HCT116 (cell line): ENCODE measurements around the gene EPS15.

Experiments
- CBX3 ChIP-seq: IDR thresholded peaks from 2 replicates; pipeline ENCODE4 v1.6.1; 2012; ENCODE audit warnings: low read depth
- CTCF ChIP-seq, 3 experiments: fragments of 200-600 bp in 1 of 3; sonication (generic) in 1 of 3; IDR thresholded peaks in 2 of 3; conservative IDR thresholded peaks in 1 of 3; 2 replicates each; pipeline ENCODE4 v1.5.1; 2012 to 2017; ENCODE audit warnings: low read depth in 2 of 3, low read length in 2 of 3, antibody characterized with exemption in 1 of 3, borderline replicate concordance in 1 of 3, control low read depth in 1 of 3, mild to moderate bottlenecking in 1 of 3, mixed read lengths in 1 of 3, mixed run types in 1 of 3, moderate library complexity in 1 of 3; ENCODE audit not compliant: insufficient read depth in 1 of 3
- ELF1 ChIP-seq: IDR thresholded peaks from 2 replicates; pipeline ENCODE4 v1.6.1; 2012; ENCODE audit warnings: low read depth, borderline replicate concordance
- EZH2 ChIP-seq: fragments of 200-600 bp; sonication (generic); IDR thresholded peaks from 2 replicates; pipeline ENCODE4 v1.6.1; 2017; ENCODE audit warnings: antibody characterized with exemption, mixed run types
- MAX ChIP-seq: IDR thresholded peaks from 2 replicates; pipeline ENCODE4 v1.6.1; 2012
- POLR2A ChIP-seq: IDR thresholded peaks from 2 replicates; pipeline ENCODE4 v1.7.0; 2011; ENCODE audit warnings: borderline replicate concordance; ENCODE audit not compliant: insufficient read depth, insufficient read length; ENCODE audit errors: extremely low read depth
- POLR2AphosphoS5 ChIP-seq: IDR thresholded peaks from 2 replicates; pipeline ENCODE4 v1.6.1; 2011; ENCODE audit warnings: mild to moderate bottlenecking, low read depth, low read length, moderate library complexity
- RAD21 ChIP-seq: IDR thresholded peaks from 2 replicates; pipeline ENCODE4 v1.6.1; 2012; ENCODE audit warnings: low read depth, mild to moderate bottlenecking
- SIN3A ChIP-seq: IDR thresholded peaks from 2 replicates; pipeline ENCODE4 v1.6.1; 2012; ENCODE audit warnings: low read depth
- TCF7L2 ChIP-seq: IDR thresholded peaks from 2 replicates; pipeline ENCODE4 v1.7.0; 2011; ENCODE audit warnings: borderline replicate concordance, inconsistent platforms; ENCODE audit not compliant: insufficient read depth, insufficient read length; ENCODE audit errors: extremely low read depth
- ZBTB33 ChIP-seq: IDR thresholded peaks from 2 replicates; pipeline ENCODE4 v1.6.1; 2011; ENCODE audit warnings: mild to moderate bottlenecking, low read length, moderate library complexity; ENCODE audit not compliant: insufficient replicate concordance; ENCODE audit errors: extremely low read depth
- ZNF274 ChIP-seq: fragments of 200-500 bp; sonication (Bioruptor generic); IDR thresholded peaks from 2 replicates; pipeline ENCODE4 v1.6.1; 2014; ENCODE audit warnings: mild to moderate bottlenecking, low read depth, low read length, inconsistent platforms

- TF ChIP-seq CTCF (IDR thresholded peaks at IDR 0.05 in 2 of 3, conservative IDR thresholded peaks at IDR 0.05 in 1 of 3; ENCODE audit: borderline replicate concordance in 1 of 3, insufficient read depth in 1 of 3, low read depth in 2 of 3, low read length in 2 of 3) (no peak), POLR2A (no peak), RAD21 (no peak), ZBTB33 (no peak), MAX (no peak), POLR2AphosphoS5 (no peak), EZH2 (no peak), SIN3A (no peak), ELF1 (no peak), TCF7L2 (no peak), CBX3 (no peak), ZNF274 (no peak)
Observed at GRCh38 chr1:51369171-51369570, 149.9 kb downstream of the EPS15 start.
